NCI-H226 (cell line): Measurements from ENCODE around the gene TMEM30B.

ENCODE experiments used
- DNase-seq: peaks from one replicate; pipeline ENCODE4 v3.0.0-alpha.2; 2015

TMEM30B gene

DNA sequence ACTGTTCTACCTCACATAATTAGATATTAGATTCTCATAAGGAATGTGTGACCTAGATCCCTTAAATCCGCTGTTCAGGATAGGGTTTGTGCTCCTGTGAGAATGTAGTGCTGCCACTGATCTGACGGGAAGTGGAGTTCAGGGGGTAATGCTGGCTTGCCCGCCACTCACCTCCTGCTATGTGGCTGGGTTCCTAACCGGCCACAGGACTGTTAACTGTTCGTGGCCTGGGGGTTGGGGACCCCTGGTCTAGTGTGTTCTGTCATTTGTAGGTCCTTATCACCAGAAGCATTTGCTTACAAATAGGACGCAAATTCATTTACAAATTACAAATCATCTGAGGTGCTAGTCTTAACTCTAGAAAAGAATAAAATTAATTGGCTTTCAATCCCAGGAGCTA lies 16.4 kb upstream of the TMEM30B start:
- no peak for DNase-seq

DNA sequence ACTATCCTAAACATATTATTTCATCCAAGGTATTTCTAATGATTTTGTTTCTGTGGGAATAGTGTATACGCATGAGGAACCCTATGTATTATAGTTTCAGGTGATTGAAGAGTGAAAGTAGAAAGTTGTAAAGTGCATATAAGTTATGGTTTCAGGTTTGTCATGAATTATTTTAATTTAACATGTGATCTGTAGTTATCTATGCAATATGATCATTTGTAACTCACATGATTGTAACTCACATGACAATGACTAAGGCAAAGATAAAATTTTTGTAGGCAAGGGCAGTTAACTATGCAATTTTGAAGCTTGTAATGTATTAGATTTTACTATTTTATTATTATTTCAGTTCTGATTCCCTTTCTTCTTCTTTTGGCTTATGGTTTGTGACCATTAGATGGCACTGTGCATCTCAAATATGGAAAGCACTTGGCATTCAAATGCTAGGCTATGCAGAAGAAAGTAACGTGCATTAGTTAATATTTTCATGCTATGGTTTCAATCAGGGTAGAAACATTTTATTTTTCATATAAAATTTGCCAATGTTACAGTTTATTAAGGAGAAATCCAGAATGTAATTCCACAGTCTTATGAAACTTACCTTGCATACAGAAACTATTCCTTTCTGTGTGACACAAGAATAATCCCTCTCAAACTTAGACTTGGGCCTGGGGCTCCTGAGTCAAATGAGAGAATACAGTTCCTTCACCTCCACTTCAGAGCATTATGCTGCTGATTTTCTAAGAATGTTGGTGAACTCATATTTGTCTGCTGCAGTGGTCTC lies 15.8 kb upstream of the TMEM30B start:
- DNase-seq: no peak

DNA sequence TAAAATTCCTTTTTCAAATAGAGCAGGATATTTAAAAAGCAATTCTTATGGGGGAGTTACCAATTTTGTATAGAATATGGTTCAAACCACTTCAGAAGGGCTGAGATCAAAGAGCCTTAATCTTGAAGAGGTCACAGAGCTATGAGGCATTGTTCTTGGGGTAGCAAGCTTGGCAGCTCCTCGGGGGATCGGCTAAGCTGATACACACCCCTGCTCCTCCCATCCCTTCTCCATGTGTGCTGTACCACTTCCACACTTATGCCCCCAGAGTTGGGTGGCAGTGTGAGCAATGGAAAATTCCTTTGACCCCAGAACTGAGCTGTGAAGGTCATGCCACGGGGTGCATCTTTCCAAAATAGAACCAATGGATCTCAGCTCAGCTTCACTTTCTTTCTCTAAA lies 15.0 kb upstream of the TMEM30B start:
- DNase-seq: no peak

DNA sequence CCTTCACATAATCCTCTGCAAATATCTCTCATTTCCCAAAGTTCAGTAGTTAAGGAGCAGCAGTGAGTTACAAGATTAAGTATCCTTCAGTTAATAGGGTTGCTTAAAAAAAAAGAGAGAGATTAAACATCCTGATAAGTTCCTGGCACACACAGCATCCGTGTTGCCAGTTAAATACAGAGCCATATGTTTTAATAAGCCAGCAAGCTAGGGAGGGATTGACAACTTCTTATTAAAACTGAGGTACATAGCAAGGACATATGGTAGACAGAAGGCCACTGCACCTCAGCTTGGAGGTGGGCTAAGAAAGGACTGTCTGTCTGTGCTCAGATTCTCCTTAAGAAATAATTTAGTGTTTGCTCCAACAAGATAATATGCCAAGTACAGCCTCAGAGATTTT lies 9.6 kb upstream of the TMEM30B start:
- no peak for DNase-seq

DNA sequence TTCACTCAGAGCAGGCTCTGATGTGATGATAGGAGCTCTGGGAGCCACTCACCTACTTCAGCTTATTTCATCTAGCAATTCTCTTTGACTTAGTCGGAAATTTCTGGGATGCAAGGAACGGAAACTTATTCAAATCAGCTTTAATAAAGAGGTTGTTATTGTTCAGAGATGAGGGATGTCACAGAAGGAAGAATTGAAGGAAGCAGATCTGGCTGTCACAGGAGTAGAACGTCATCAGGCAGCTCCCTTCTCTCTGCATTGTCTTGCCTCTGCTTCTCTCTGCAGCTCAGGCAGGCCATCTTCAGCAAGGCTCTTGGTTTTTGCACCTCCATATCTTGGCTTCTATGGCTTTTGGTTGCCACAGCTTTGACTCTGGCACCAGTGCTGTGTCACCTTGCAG lies 7.6 kb upstream of the TMEM30B start:
- DNase-seq: no peak

DNA sequence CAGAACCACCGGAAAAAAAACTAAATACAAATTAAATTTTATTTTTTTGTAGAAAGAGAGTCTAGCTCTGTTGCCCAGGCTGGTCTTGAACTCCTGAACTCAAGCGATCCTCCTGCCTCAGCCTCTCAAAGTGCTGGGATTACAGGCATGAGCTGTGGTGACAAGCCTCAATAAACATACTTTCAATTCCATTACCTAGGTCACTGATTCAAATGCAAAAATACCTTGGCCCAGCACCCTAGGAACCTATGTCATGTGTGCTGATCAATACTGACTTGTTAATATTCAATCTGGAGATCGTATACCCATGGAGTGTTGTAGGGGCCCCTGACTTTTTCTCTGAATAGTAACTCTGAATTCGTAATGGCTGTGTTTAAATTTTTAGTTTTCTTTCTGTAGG lies 7.1 kb upstream of the TMEM30B start:
- no peak for DNase-seq

DNA sequence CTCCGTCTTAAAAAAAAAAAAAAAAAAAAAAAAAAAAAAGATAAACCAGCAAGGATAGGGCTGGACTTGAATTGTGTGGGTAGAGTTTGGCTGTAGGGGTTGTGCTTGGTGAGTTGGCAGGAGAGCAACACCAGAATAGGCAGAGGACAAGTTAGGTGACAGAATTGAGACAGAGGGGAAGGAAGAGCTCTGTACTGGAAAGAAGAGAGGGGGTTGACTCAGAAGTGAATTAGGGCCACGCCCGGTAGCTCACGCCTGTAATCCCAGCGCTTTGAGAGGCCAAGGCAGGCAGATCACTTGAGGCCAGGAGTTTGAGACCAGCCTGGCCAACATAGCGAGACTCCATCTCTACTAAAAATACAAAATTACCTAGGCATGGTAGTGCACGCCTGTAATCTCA lies 6.1 kb upstream of the TMEM30B start:
- no peak for DNase-seq

DNA sequence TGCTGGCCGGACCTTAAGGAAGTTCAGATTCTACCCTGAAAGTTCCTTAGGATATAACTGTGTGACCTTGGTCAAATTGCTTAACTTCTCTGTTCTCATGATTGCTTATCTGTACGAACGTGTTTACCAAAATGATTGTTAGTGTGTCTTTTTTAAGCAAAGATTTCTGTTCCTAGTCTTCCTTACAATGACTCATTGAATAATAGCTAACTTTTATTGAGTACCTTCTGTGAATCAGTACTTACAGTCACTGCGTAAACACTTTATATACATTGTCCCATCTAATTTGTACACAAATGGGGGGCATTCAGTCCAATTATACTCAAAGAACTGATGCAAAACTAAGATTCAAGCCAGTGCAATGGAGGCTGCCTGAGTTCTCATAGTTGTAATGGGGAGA lies 4.2 kb upstream of the TMEM30B start:
- DNase-seq: no peak

DNA sequence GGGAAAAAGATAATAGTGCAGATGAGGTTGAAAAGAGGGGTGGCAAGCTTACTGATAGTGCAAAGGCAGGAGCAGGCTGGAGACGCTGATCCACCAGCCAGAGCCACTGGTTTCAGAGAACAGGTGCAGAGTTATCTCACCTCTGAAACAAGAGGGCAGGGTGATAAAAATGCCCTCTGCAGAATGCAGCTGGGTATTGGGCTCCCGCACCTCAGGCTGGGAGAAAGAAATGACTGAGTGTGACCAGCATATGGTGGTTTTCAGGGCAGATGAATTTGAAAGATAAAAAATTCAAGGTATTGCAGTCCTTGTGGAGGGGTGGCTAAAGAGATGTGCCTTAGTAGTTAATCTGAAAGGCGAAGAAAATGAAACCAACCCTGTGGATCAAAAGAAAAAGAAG lies 2.9 kb upstream of the TMEM30B start:
- no peak for DNase-seq

DNA sequence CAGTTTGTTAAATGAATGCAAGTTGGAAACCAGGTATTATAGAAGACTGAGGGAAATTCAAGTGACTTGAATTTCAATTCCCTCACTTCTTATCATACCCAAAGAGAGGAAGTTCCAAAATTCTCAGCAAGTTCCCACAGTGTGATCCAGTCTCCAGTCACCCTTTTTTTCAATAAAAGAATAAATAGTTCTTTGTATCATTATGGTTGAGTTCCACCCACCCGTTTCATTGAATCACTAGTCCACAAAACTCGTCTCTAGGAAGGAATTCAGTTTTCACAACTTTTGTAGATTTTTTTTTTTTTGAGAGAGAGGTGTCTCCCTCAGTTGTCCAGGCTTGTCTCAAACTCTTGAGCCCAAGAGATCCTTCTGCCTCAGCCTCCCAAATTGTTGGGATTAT lies 1.6 kb upstream of the TMEM30B start:
- no peak for DNase-seq

DNA sequence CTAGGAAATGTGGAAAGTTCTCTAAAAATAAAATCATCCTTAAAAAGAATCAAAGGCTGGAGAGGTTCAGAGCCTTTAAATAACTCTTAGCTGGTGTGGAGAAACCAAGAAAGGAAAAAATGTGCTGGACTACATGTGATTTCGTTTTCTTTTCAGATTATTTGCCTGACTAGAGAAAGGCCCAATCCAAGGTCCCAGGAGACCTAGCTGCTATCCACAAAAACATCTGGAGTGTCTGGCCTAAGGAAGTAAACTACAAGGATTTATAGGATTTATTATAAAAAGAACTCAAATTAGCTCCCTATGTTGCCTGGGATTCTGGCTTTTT lies 774 bp upstream of the TMEM30B start:
- DNase-seq: no peak

DNA sequence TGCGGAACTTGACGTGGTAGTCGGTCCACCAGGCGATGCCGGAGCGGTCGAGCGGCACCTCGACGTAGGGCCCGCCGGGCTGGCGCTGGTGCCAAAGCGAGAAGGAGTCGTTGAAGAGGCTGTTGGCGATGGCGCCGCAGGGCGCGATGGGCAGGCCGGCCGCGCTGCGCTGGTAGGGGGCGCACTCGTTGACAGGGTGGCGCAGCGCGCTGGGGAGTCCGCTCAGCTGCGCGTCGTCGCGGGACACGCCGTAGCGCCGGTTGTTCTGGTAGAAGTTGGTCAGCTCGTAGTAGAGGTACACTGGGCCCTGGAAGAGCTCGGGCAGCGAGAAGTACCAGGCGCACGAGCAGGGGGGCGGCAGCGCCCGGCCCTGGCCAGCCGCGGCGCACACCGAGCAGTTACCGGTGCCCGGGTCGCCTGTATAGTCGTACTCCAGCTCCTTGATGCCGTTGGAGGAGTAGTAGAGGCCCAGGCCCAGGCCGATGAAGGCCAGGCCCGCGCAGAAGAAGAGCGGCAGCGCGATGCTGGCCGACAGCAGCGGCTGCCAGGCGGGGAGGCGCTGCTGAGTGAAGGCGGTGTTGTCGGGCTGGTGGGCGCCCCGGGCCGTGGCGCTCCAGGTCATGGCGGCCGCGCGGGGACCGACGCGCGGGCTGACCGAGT lies 482 bp downstream of the TMEM30B start:
- no peak for DNase-seq

DNA sequence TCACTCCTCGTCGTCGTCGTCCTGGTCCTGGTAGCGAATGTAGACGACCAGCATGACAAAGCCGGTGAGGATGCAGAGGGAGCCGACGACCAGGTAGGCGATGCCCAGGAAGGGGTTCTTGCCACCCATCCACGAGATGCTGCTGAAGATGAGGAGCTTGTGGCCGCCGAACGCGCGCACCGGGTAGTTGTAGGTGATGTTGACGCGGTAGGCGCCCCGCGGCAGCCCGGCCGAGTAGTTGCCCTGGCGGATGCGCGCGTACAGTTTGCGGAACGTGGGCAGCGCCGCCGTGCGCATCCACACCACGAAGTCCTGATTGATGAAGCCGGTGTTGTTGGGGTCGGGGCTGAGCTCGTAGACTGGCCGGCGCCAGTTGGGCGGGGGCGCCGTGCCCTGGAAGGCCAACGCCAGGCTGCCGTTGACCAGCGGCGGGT lies 1.0 kb downstream of the TMEM30B start:
- DNase-seq: no peak

DNA sequence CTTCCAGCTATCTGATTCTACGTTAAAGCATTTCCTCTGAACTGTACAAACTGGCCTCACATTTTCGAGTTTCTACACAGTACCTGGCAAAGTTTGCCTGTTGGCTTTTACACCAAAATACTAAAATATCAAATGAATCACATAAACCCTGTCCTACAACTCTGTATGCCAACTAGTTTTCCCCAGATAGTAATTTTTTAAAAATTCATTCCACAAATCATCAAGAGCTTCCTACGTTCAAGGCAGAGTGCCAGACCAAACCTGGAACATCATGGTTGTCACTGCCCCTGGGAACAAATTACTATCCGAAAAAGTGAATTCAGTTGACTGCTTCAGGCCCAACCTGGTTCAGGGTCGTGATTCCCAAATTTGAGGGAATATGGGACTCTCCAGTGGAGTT lies 2.1 kb downstream of the TMEM30B start:
- no peak for DNase-seq

DNA sequence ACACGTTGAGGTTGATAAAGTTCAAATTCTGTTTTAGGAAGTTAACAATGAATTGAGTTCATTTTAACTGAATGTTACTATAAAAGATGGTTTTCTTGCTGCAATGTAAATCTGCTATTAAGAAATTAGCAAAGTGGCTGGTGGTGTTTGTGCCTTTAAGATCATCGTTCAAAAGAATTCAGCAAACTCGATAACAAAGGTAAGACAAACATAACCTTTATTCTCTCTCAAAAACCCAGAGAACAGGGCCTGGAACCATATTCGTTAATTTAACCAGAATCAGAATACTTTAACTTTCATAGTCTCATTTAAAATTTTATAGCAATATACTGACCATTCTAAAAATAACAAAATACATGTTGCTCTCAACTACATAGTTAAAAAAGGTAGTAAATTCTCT lies 3.4 kb downstream of the TMEM30B start:
- no peak for DNase-seq

DNA sequence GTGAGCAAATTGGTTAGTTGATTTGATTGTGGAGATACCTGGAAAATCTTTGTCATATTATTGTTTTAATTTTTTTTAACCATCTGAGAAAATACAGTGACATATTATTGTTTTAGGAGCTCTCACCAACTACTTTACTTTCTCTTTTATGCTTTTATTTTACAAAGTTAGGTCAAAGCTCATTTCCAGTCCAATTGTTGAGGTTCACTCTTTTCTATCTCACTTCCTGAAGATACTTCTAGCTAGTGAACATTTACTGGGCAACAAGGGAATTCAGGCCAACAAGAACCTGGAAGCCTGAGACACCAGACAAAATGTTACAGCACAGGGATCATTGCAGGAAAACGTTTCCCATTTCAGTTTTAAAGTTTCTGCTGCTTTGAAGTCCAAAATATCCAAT lies 3.9 kb downstream of the TMEM30B start:
- DNase-seq: no peak

DNA sequence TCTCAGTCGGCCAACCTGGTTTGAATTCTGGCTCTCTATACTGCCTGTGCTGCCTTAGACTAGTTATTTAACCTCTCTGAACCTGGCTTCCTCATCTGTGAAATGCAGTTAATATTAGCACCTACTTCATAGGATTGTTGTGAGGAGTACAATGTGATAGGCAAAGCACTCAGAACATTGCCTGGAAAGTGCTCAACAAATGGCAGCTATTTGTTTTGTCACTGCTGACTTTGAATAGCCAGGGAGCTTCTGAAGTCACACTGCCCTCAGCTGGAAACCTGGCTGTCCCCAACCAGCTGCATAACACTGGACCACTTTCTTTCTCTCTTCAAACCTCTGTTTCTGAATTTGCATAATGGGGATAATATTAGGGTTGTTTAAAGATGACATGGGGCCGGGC lies 9.6 kb downstream of the TMEM30B start:
- DNase-seq: no peak

DNA sequence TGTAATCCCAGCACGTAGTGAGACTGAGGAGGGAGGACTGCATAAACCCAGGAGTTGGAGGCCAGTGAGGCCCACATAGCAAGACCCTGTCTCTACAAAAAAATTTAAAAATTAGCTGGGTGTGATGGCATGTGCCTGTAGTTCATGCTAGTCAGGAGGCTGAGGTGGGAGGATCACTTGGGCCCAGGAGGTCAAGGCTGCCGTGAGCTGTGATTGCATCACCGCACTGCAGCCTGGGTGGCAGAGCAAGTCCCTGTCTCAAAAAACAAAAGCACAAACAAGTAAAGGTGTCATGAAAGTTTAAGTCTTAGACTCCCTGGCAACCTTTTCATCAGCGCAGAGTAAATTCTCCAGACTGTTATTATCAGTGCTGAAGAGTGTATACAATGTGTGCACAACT lies 10.4 kb downstream of the TMEM30B start:
- DNase-seq: no peak

DNA sequence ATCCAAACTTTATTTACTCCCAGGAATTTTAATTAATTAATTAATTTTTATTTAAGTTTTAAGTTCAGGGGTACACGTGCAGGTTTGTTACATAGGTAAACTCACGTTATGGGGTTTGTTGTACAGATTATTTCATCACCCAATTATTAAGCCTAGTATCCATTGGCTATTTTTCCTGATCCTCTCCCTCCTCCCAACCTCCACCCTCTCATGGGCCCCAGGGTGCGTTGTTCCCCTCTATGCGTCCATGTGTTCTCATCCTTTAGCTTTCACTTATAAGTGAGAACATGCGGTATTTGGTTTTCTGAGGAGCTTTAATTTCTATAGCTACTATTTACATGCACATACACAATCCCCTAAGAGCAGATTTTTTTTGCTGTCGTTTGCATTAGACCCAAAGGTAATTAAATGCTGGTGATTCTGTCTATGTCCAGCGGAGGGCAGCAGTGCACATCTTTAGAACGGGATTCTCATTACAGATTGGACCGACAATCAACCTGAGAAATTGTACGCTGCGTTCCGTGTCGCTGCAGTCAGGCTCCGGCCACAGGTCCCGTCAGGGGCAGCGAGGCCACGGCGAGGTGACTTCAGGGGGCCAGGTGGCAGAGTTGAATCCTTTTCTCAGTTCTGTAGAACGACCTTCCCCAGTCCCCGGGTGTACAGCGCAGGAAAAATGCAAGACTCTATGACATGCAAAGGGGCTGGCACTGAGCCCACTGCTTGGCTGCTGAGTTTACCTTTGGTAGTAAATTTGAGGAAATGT lies 11.6 kb downstream of the TMEM30B start:
- peak; percentile 39 for DNase-seq

DNA sequence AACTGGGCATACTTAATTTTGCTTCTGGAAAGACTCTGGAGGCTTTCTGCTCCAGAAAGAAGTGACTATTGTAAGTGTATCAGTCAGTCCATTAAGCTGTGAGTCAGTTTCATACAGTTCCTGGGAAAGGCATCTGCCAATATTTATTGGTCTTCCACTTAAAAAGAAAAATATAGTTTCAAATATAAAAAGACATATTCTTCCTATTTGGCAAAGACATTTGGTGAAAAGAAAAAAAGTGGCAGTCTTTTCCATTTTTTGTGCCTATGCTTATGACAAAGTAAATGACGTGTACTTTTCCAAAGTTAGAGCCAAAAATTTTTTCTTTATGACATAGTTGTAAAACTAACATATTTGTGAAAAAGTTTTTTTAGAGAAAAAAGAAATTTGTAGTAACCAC lies 12.3 kb downstream of the TMEM30B start:
- DNase-seq: no peak

DNA sequence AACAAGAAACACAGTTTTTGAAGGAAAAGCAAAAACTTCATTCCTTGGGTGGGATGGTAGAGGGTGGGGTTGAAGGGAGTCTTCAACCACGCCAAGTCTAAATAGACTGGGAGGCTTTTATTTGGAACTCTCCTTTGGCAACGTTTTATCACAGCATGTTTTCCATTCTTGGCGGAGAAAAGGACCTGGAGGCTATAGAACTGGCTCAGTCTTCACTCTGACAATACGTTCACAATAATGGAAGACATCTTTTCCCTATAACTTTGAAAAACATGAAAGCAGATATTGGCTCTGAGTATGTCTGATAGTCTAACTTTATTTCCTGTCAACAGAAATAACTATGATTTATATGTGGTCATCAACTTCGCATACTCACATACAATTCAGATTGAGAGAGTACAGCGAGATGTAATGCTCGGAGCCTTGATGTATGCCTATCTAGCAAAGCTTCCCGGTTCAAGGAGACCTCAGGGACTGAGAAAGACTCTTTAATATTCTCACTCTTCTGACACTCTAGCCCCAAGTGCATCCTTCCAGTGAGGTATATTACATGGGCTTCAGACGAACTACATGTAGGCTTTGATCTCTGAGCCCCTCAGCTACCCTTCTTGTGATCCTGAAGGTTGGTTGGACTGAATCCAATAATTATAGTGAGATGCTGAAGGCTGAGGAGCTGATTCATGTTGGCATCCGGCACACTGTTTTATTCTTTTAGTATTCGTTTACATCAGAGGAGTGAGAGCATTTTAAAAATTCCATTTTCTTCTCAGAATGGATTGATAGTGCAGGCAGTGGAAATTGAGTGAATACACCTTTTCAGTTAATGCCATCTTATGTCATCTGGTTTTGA lies 14.0 kb downstream of the TMEM30B start:
- no peak for DNase-seq

DNA sequence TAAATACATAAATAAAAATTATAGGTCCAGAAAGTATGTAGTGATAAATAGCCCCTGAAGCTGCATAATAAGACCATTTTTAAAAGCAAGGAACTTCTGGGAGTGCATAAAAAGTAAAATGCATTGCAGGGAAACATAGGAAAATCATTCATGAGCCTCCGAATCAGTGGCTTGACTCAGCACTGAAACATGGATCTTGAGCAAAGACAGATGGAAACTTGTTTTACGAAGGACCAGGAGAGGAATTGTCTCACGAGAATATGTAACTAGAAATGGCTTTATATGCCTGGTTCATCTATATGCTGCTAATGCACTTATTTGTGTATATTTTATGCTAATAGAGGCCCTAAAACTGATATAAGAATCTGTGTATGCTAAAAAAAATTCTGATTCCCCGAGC lies 14.7 kb downstream of the TMEM30B start:
- no peak for DNase-seq

DNA sequence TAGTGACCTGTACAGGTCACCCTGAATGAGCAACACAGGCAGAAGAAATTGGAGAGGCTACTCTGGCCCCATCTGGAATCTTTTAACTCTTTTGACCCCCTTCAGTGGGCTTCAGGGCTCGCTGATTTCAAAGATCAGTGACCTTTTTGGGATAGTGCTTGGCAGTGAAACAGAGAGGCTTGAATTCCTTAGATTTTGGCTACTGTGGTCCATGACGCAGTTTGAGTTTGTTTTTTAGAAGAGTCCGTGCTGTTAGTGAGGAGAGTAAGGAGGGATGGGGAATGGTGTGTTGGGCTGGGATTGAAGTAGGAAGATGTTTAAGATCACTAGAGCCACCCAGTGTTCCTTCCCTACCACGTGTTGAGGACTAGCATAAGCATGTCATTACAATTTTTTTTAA lies 16.5 kb downstream of the TMEM30B start:
- no peak for DNase-seq
